MM.1S (cell line): ENCODE data around the gene C1orf56.
A peak's percentile ranks its signal among the peaks of the same experiment; 100 is the strongest.

Experiments
- DNase-seq: peaks from one replicate; pipeline ENCODE4 v3.0.0-alpha.2; 2015
- H2AFZ ChIP-seq: fragments of 300-600 bp; sonication (generic); 2 replicates; pipeline ENCODE4 v1.6.0; 2016; ENCODE audit warnings: antibody characterized with exemption, low read length
- H3F3A ChIP-seq: fragments of 300-600 bp; sonication (generic); 2 replicates; pipeline ENCODE4 v1.6.1; 2016; ENCODE audit warnings: mild to moderate bottlenecking, antibody characterized with exemption, low read length, moderate library complexity, mixed read lengths; ENCODE audit not compliant: insufficient read depth
- H3K27ac ChIP-seq: fragments of 300-600 bp; sonication (generic); 2 replicates; pipeline ENCODE4 v1.5.1; 2016; ENCODE audit warnings: mild to moderate bottlenecking, low read length
- H3K27me3 ChIP-seq: fragments of 300-600 bp; sonication (generic); replicated peaks from 2 replicates; pipeline ENCODE4 v1.6.0; 2016; ENCODE audit warnings: low read length; ENCODE audit not compliant: insufficient read depth
- H3K36me3 ChIP-seq: fragments of 300-600 bp; sonication (generic); replicated peaks from 2 replicates; pipeline ENCODE4 v1.6.1; 2016; ENCODE audit warnings: mild to moderate bottlenecking, low read length, mixed read lengths; ENCODE audit not compliant: insufficient read depth
- H3K4me1 ChIP-seq: fragments of 300-600 bp; sonication (generic); 2 replicates; pipeline ENCODE4 v1.6.1; 2016; ENCODE audit warnings: low read length, mixed read lengths
- H3K4me2 ChIP-seq: fragments of 300-600 bp; sonication (generic); 2 replicates; pipeline ENCODE4 v1.6.0; 2016; ENCODE audit warnings: low read depth, low read length
- H3K4me3 ChIP-seq: fragments of 300-600 bp; sonication (generic); 2 replicates; pipeline ENCODE4 v1.5.1; 2016; ENCODE audit warnings: low read length, mixed read lengths
- H3K79me2 ChIP-seq: fragments of 300-600 bp; sonication (generic); 2 replicates; pipeline ENCODE4 v1.6.1; 2016; ENCODE audit warnings: mixed run types, low read length, mixed read lengths
- H3K9ac ChIP-seq: fragments of 300-600 bp; sonication (generic); 2 replicates; pipeline ENCODE4 v1.6.1; 2016; ENCODE audit warnings: low read length, mixed read lengths
- H3K9me2 ChIP-seq: fragments of 300-600 bp; sonication (generic); replicated peaks from 2 replicates; pipeline ENCODE4 v1.6.1; 2016; ENCODE audit warnings: mild to moderate bottlenecking, low read length, mixed read lengths; ENCODE audit not compliant: insufficient read depth
- H3K9me3 ChIP-seq: fragments of 300-600 bp; sonication (generic); replicated peaks from 2 replicates; pipeline ENCODE4 v1.6.1; 2016; ENCODE audit warnings: mild to moderate bottlenecking, low read length, mixed read lengths; ENCODE audit not compliant: insufficient read depth
- H4K20me1 ChIP-seq: fragments of 300-600 bp; sonication (generic); 2 replicates; pipeline ENCODE4 v1.6.1; 2016; ENCODE audit warnings: mild to moderate bottlenecking, low read length, moderate library complexity, mixed read lengths; ENCODE audit not compliant: insufficient read depth
- CTCF ChIP-seq: fragments of 300-600 bp; sonication (generic); IDR thresholded peaks from 2 replicates; pipeline ENCODE4 v1.5.1; 2016; ENCODE audit warnings: antibody characterized with exemption, low read length, mixed read lengths
- EZH2 ChIP-seq: fragments of 300-600 bp; sonication (generic); optimal IDR thresholded peaks from 2 replicates; pipeline ENCODE3; 2017; ENCODE audit warnings: low read depth, mild to moderate bottlenecking, antibody characterized with exemption, low read length, mixed read lengths
- EZH2phosphoT487 ChIP-seq: fragments of 300-600 bp; sonication (generic); IDR thresholded peaks from 2 replicates; pipeline ENCODE4 v1.6.1; 2018; ENCODE audit warnings: antibody characterized with exemption, low read length

C1orf56 gene

GRCh38 chr1:151002611-151003010 lies 44.9 kb upstream of the C1orf56 start:
- no peak for DNase-seq
- no peak overlapping the region for H3K27ac ChIP-seq
- H3K27me3 ChIP-seq: no peaks in the 10 kb centered on the region
- H3K9me3 ChIP-seq: no peaks in the 10 kb centered on the region
- peaks cover 17% of the 10 kb centered on the region for H3F3A ChIP-seq
- H4K20me1 ChIP-seq: no peaks in the 10 kb centered on the region
- no peaks in the 10 kb centered on the region for H3K9me2 ChIP-seq
- H3K79me2 ChIP-seq: peaks cover 10% of the 10 kb centered on the region; the same call in 1 of the 2 replicates
- no peak overlapping the region for H3K4me3 ChIP-seq
- no peak for TF ChIP-seq EZH2
- TF ChIP-seq EZH2phosphoT487: no peak
- TF ChIP-seq CTCF: no peak
- H3K4me1 ChIP-seq: peaks cover 11% of the 10 kb centered on the region
- no peak overlapping the region for H2AFZ ChIP-seq
- no peak overlapping the region for H3K9ac ChIP-seq
- H3K4me2 ChIP-seq: no peak overlapping the region
- H3K36me3 ChIP-seq: no peaks in the 10 kb centered on the region

- TF ChIP-seq EZH2phosphoT487 (no peak), CTCF (no peak), EZH2 (no peak)
- Histone ChIP-seq H3K9ac (no peak overlapping the region), H3K9me3 (no peaks in the 10 kb centered on the region), H3K4me1 (peaks cover 15% of the 10 kb centered on the region), H3F3A (peaks cover 21% of the 10 kb centered on the region), H2AFZ (no peak overlapping the region), H3K79me2 (peaks cover 10% of the 10 kb centered on the region; the same call in 1 of the 2 replicates), H3K27me3 (no peaks in the 10 kb centered on the region), H4K20me1 (no peaks in the 10 kb centered on the region), H3K27ac (no peak overlapping the region), H3K9me2 (no peaks in the 10 kb centered on the region), H3K4me3 (no peak overlapping the region), H3K4me2 (no peak overlapping the region), H3K36me3 (no peaks in the 10 kb centered on the region)
- DNase-seq: no peak
These were observed 44.4 kb upstream of the C1orf56 start for GRCh38 chr1:151003180-151003579.

- peaks cover 23% of the 10 kb centered on the region for H3K4me1 ChIP-seq
- H3K9me2 ChIP-seq: no peaks in the 10 kb centered on the region
- no peaks in the 10 kb centered on the region for H4K20me1 ChIP-seq
- peak overlapping the region; percentile 83 for H2AFZ ChIP-seq
- DNase-seq: no peak
- peak overlapping the region; percentile 69 for H3K4me3 ChIP-seq
- no peaks in the 10 kb centered on the region for H3K27me3 ChIP-seq
- H3K4me2 ChIP-seq: peak overlapping the region; percentile 85
- H3K9me3 ChIP-seq: no peaks in the 10 kb centered on the region
- H3K79me2 ChIP-seq: peaks cover 26% of the 10 kb centered on the region; the same call in 1 of the 2 replicates
- TF ChIP-seq EZH2phosphoT487 (no peak), EZH2 (no peak), CTCF (no peak)
- H3K27ac ChIP-seq: peak overlapping the region; percentile 79
- peak overlapping the region; percentile 75 for H3K9ac ChIP-seq
- peaks cover 21% of the 10 kb centered on the region for H3F3A ChIP-seq
- H3K36me3 ChIP-seq: no peaks in the 10 kb centered on the region
These were observed 41.7 kb upstream of the C1orf56 start for GRCh38 chr1:151005729-151006319.
